Measurements from ENCODE around the gene FLYWCH2. TPM values are rescaled to one million over a fixed set of nuclear protein-coding genes. Genes with fewer than 3 reads are reported as not detected.
A peak's percentile ranks its signal among the peaks of the same experiment; 100 is the strongest.

Gene FLYWCH2
- total RNA-seq, 1 donor from 2014 or later, result 23.2 TPM

DNA sequence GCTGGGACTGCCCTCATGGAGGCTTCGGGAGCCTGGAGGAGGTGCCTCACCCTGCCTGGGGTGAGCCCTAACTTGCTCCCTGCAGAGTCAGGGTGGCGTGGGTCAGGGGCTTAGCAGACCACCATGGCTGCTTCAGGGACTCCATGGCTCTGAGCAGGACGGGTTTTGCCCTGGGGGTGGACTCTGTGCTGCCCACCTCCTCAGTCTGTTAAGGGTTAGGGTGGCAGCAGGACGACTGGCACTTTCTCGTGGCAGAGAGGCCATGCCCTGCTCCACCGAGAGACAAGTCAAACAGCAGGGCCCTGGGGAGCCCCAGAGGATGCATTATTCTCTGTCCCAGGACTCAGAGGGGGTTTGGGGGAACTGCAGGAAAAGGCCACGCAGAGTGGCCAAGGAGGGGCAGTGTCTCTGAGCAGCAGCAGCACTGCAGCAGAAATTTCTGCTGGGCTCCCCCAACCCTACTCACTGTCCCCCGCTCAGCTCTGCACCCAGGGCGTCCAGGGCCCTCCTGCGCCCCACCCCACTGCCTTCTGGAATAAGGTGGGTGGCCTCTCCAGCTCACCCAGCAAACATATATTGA is 23.2 kb upstream of the FLYWCH2 start:
- H3K9me3 ChIP-seq (replicated peaks), result peaks cover 23% of the 10 kb centered on the region
- DNase-seq, result no peak
- intact Hi-C loops (cut with micrococcal nuclease), result no loop called here

DNA sequence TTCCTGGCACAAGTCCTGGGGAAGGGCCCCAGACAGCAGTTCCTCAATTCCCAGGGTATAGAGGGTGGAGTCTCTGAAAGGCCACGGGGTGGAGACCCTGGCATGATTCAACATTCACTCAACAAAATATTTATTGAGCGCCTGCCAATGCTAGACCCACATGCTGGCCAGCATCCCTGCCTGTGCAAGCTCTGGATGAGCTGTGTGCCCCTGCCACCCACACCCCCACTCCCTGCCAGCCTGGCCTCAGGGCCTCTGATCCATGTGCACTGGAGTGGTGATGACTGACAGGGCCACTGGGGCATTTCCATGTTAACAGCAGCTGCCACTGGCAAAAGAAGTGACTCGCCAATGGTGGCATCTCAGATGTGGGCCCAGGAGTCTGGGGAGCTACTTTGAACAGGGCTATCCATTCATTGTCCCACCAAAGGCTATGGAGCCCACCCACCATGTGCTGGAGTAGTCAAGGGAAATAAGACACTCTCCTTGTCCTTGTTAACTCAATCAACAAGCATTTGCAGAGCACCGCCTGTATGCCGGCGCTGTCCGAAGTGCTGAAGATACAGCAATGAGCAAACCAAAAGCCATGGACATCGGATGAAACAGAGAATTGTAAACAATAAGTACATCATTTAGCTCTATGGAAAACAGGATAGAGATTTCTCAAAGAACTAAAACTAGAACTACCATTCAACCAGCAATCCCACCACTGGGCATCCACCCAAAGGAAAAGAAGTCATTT is 22.0 kb upstream of the FLYWCH2 start:
- H3K4me3 ChIP-seq, result no peak overlapping the region
- no peaks in the 10 kb centered on the region for H3K4me1 ChIP-seq
- H3K9me3 ChIP-seq (replicated peaks), result peaks cover 21% of the 10 kb centered on the region
- DNase-seq, result no peak
- no peak overlapping the region for H3K27ac ChIP-seq (replicated peaks)
- TF ChIP-seq, protein P1, sequence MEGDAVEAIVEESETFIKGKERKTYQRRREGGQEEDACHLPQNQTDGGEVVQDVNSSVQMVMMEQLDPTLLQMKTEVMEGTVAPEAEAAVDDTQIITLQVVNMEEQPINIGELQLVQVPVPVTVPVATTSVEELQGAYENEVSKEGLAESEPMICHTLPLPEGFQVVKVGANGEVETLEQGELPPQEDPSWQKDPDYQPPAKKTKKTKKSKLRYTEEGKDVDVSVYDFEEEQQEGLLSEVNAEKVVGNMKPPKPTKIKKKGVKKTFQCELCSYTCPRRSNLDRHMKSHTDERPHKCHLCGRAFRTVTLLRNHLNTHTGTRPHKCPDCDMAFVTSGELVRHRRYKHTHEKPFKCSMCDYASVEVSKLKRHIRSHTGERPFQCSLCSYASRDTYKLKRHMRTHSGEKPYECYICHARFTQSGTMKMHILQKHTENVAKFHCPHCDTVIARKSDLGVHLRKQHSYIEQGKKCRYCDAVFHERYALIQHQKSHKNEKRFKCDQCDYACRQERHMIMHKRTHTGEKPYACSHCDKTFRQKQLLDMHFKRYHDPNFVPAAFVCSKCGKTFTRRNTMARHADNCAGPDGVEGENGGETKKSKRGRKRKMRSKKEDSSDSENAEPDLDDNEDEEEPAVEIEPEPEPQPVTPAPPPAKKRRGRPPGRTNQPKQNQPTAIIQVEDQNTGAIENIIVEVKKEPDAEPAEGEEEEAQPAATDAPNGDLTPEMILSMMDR (IDR thresholded peaks at IDR 0.05; ENCODE audit: borderline replicate concordance), result no peak
- intact Hi-C loops (cut with micrococcal nuclease), result no loop called here
- H3K27me3 ChIP-seq (ENCODE audit: low read depth), result peaks cover 71% of the 10 kb centered on the region
- H3K36me3 ChIP-seq, result no peaks in the 10 kb centered on the region

More for the DNA sequence above, 23.2 kb upstream of the FLYWCH2 start:
- TF ChIP-seq, protein P1 (IDR thresholded peaks at IDR 0.05; ENCODE audit: borderline replicate concordance), result no peak
- H3K27ac ChIP-seq (replicated peaks), result no peak overlapping the region
- H3K27me3 ChIP-seq (ENCODE audit: low read depth), result peaks cover 76% of the 10 kb centered on the region
- H3K4me3 ChIP-seq, result no peak overlapping the region
- H3K36me3 ChIP-seq, result no peaks in the 10 kb centered on the region
- H3K4me1 ChIP-seq, result no peaks in the 10 kb centered on the region

DNA sequence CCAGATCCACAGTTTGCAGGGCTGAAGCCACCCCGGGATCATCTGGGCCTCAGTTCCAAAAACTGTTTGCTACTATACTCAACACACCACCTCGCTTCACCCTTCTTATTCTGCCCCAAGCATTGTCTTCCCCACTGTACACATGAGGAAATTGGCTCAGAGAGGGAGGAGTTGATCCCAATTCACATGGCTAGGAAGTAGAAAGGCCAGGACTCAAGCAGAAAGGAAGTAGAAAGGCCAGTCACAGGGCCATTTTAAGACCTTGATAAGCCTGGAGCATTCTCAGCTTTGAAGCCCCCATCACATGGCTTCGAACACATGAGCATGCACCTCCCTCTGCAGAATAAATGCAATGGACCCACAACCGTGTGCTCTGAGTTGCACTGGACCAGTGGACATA is 17.4 kb upstream of the FLYWCH2 start:
- Histone ChIP-seq H3K27me3 (ENCODE audit: low read depth) (peaks cover 24% of the 10 kb centered on the region), H3K4me1 (peaks cover 10% of the 10 kb centered on the region), H3K36me3 (no peaks in the 10 kb centered on the region), H3K9me3 (replicated peaks) (peaks cover 14% of the 10 kb centered on the region), H3K27ac (replicated peaks) (no peak overlapping the region), H3K4me3 (no peak overlapping the region)
- intact Hi-C loops (cut with micrococcal nuclease), result no loop called here
- DNase-seq, result no peak
- TF ChIP-seq, protein P1 (IDR thresholded peaks at IDR 0.05; ENCODE audit: borderline replicate concordance), result no peak

DNA sequence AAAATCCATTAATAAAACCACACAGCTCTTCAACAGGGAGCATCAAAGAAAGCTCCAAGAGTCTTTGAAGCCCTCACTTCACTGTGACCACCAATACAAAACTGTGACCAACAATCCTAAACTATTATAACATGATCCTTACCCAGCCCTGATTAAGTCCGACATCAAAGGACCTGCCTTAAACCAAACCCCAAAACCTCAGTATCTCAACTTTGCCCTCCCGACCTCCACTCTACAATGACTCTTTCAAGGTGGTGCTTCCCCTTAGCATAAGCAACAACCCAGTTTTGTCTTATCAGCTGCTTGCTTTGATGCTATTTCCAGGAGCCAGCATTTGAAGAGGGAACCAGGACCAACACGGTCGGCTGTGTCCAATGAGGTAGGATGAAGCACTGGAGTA is 16.6 kb upstream of the FLYWCH2 start:
- H3K27me3 ChIP-seq (ENCODE audit: low read depth), result peaks cover 17% of the 10 kb centered on the region
- peaks cover 10% of the 10 kb centered on the region for H3K4me1 ChIP-seq
- H3K4me3 ChIP-seq, result no peak overlapping the region
- TF ChIP-seq, protein P1 (IDR thresholded peaks at IDR 0.05; ENCODE audit: borderline replicate concordance), result no peak
- DNase-seq, result no peak
- intact Hi-C loops (cut with micrococcal nuclease), result no loop called here
- peaks cover 6% of the 10 kb centered on the region for H3K9me3 ChIP-seq (replicated peaks)
- H3K36me3 ChIP-seq, result no peaks in the 10 kb centered on the region
- no peak overlapping the region for H3K27ac ChIP-seq (replicated peaks)

DNA sequence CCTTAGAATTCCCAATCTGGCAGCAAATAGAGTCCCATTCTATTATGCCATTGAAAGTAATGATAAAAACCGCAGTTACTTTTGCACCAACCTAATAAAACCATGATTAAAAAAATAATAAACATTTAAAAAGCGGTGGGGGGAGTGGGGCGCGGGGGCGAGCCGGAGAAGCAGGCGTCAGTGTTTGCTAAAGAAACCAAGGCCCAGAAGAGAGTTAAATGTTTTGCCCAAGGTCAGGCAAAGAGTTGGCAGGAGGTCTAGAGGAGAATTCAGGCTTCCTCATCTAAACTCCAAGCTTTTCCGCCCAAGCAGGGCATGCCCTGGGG is 15.4 kb upstream of the FLYWCH2 start:
- Histone ChIP-seq H3K27me3 (ENCODE audit: low read depth) (peaks cover 6% of the 10 kb centered on the region), H3K4me1 (peaks cover 10% of the 10 kb centered on the region), H3K36me3 (no peaks in the 10 kb centered on the region), H3K4me3 (peak overlapping the region; percentile 72), H3K9me3 (replicated peaks) (no peaks in the 10 kb centered on the region), H3K27ac (replicated peaks) (peak overlapping the region; percentile 94)
- TF ChIP-seq, protein P1 (IDR thresholded peaks at IDR 0.05; ENCODE audit: borderline replicate concordance), result no peak
- DNase-seq, result no peak
- intact Hi-C loops (cut with micrococcal nuclease), result no loop called here

Measured in left ventricle myocardium inferior (tissue), 1 donor.